Endothelial cell of umbilical vein (primary cell): Measurements from ENCODE around the gene CD164L2. TPM values are rescaled to one million over a fixed set of nuclear protein-coding genes. Genes with fewer than 3 reads are reported as not detected.

Experiments
- BruUV-seq: library from RNA; stranded (reverse); fragments of 400-500 nt; replicated peaks from 2 replicates; lab custom pipeline; 2021; lab: Mats Ljungman, UMichigan
- CTCF ChIA-PET: fragments of 300-600, 350-600 bp; sonication (Branson Sonifier 250); formaldehyde crosslinking; loops from one replicate; lab custom pipeline; 2021; ENCODE audit warnings: antibody characterized with exemption, inconsistent platforms; lab: Charles Lee
- POLR2A ChIA-PET: fragments of 300-600, 350-600 bp; sonication (Branson Sonifier 250); formaldehyde crosslinking; loops from one replicate; lab custom pipeline; 2021; ENCODE audit warnings: antibody characterized with exemption, inconsistent platforms; lab: Charles Lee
- DNase-seq: peaks from one replicate; pipeline ENCODE4 v3.0.0-alpha.2; 2011; ENCODE audit warnings: low read depth, low spot score
- FAIRE-seq: peaks from 2 replicates; lab custom pipeline; 2011; peaks lifted over from hg19 to GRCh38; lab: Jason Lieb, UNC
- H2AFZ ChIP-seq: 2 replicates; pipeline ENCODE4 v1.6.0; 2012; ENCODE audit warnings: low read depth, low read length, control low read depth, inconsistent platforms
- H3K27ac ChIP-seq: 2 replicates; pipeline ENCODE4 v1.5.1; 2011; ENCODE audit warnings: low read depth, mild to moderate bottlenecking, control low read depth, low read length, moderate library complexity; ENCODE audit not compliant: insufficient read depth
- H3K27me3 ChIP-seq, 2 experiments: 2 replicates each; pipeline versions ENCODE4 v1.6.0 to v1.6.1; 2011; ENCODE audit warnings: low read length in 2 of 2, mixed read lengths in 1 of 2; ENCODE audit not compliant: control insufficient read depth in 2 of 2, insufficient read depth in 2 of 2
- H3K36me3 ChIP-seq, 2 experiments: 2 replicates in 1 of 2; 3 replicates in 1 of 2; pipeline ENCODE4 v1.5.1; 2011; ENCODE audit warnings: low read length in 2 of 2, mild to moderate bottlenecking in 1 of 2, moderate library complexity in 1 of 2; ENCODE audit not compliant: control insufficient read depth in 2 of 2, insufficient read depth in 2 of 2; ENCODE audit errors: extremely low read depth in 1 of 2
- H3K4me1 ChIP-seq: 3 replicates; pipeline ENCODE4 v1.5.1; 2011; ENCODE audit warnings: mild to moderate bottlenecking, low read length; ENCODE audit not compliant: control insufficient read depth, insufficient read depth; ENCODE audit errors: extremely low read depth
- H3K4me2 ChIP-seq: 2 replicates; pipeline ENCODE4 v1.6.1; 2011; ENCODE audit warnings: low read length, control low read depth, mixed read lengths; ENCODE audit not compliant: insufficient read depth
- H3K4me3 ChIP-seq, 3 experiments: fragments of 200-600 bp in 1 of 3; sonication (generic), shearing (Covaris generic) in 1 of 3; replicated peaks in 1 of 3; 2 replicates each; pipeline ENCODE4 v1.5.1; 2011 to 2016; ENCODE audit warnings: control low read depth in 3 of 3, low read length in 3 of 3, mild to moderate bottlenecking in 2 of 3, inconsistent platforms in 1 of 3, low read depth in 1 of 3, moderate library complexity in 1 of 3; ENCODE audit not compliant: insufficient read depth in 1 of 3
- H3K79me2 ChIP-seq: 2 replicates; pipeline ENCODE4 v1.6.0; 2012; ENCODE audit warnings: low read length, inconsistent platforms; ENCODE audit not compliant: control insufficient read depth, insufficient read depth
- H3K9ac ChIP-seq: replicated peaks from 2 replicates; pipeline ENCODE3; 2011; ENCODE audit warnings: low read length, control low read depth; ENCODE audit not compliant: insufficient read depth; ENCODE audit errors: extremely low read depth
- H3K9me1 ChIP-seq: replicated peaks from 3 replicates; pipeline ENCODE4 v1.6.0; 2011; ENCODE audit warnings: mild to moderate bottlenecking, low read length; ENCODE audit not compliant: control insufficient read depth, insufficient read depth; ENCODE audit errors: extremely low read depth
- H3K9me3 ChIP-seq: replicated peaks from 2 replicates; pipeline ENCODE4 v1.5.1; 2012; ENCODE audit warnings: low read length, inconsistent platforms; ENCODE audit not compliant: control insufficient read depth, insufficient read depth
- H4K20me1 ChIP-seq: replicated peaks from 2 replicates; pipeline ENCODE3; 2011; ENCODE audit warnings: mild to moderate bottlenecking, low read length; ENCODE audit not compliant: control insufficient read depth, insufficient read depth; ENCODE audit errors: extremely low read depth
- FOS ChIP-seq: IDR thresholded peaks from 2 replicates; pipeline ENCODE4 v1.6.1; 2011; ENCODE audit warnings: mild to moderate bottlenecking, low read length, moderate library complexity, borderline replicate concordance; ENCODE audit not compliant: insufficient read depth
- GATA2 ChIP-seq: IDR thresholded peaks from 2 replicates; pipeline ENCODE4 v1.7.0; 2011; ENCODE audit warnings: low read depth, mild to moderate bottlenecking, moderate library complexity, mixed read lengths, low read length; ENCODE audit not compliant: insufficient read length, insufficient read depth
- JUN ChIP-seq: IDR thresholded peaks from 2 replicates; pipeline ENCODE4 v1.6.1; 2011; ENCODE audit warnings: borderline replicate concordance, low read depth; ENCODE audit not compliant: insufficient read length, insufficient read depth
- MYC ChIP-seq: IDR thresholded peaks from one replicate; pipeline ENCODE4 v1.6.1; 2011; ENCODE audit warnings: mild to moderate bottlenecking, low read depth, low read length
- POLR2A ChIP-seq: IDR thresholded peaks from 2 replicates; pipeline ENCODE4 v1.6.1; 2012; ENCODE audit warnings: low read depth, mild to moderate bottlenecking, control low read depth, low read length
- POLR2AphosphoS5 ChIP-seq: IDR thresholded peaks from 2 replicates; pipeline ENCODE4 v1.6.1; 2012; ENCODE audit warnings: low read depth, mild to moderate bottlenecking, control low read depth, low read length, moderate library complexity; ENCODE audit not compliant: insufficient read depth
- dilution Hi-C: fragments of 300-500 bp; cut with MboI; formaldehyde crosslinking; loops from one replicate; pipeline ENCODE4 v1.15.0; 2019; ENCODE audit warnings: low sequenced_read_pairs; ENCODE audit not compliant: extremely low pct_ligation_motif_present
- intact Hi-C: fragments of 100-400 bp; cut with micrococcal nuclease; formaldehyde crosslinking; loops from one replicate; pipeline ENCODE4 v1.10.0; 2022
- polyA plus RNA-seq, 4 experiments: library from polyadenylated mRNA; depleted of rRNA in 3 of 4; stranded (reverse) in 3 of 4; unstranded in 1 of 4; fragments of >200 nt; gene quantifications; 2 replicates each; pipeline versions ENCODE4 v1.2.1 to v1.2.3, GENCODE V29; 2011 to 2012; ENCODE audit warnings: missing spikeins in 1 of 4
- total RNA-seq: library from RNA; stranded (reverse); gene quantifications from 2 replicates; pipeline ENCODE4 v1.2.3, GENCODE V29; 2021
- TF ChIP-seq, protein P1 (sequence below), 2 donors: IDR thresholded peaks; 1 replicate in 1 of 2; 2 replicates in 1 of 2; pipeline ENCODE4 v1.5.1; 2011; ENCODE audit warnings: low read length in 2 of 2, mild to moderate bottlenecking in 2 of 2, moderate library complexity in 2 of 2, control low read depth in 1 of 2, inconsistent platforms in 1 of 2, low read depth in 1 of 2; ENCODE audit not compliant: insufficient read depth in 1 of 2; ENCODE audit errors: extremely low read depth in 1 of 2

Gene CD164L2
- total and polyA plus RNA-seq, 2 donors (not counting 3 experiments of a cell fraction or from before 2014, with no cell fraction given), result not detected

DNA sequence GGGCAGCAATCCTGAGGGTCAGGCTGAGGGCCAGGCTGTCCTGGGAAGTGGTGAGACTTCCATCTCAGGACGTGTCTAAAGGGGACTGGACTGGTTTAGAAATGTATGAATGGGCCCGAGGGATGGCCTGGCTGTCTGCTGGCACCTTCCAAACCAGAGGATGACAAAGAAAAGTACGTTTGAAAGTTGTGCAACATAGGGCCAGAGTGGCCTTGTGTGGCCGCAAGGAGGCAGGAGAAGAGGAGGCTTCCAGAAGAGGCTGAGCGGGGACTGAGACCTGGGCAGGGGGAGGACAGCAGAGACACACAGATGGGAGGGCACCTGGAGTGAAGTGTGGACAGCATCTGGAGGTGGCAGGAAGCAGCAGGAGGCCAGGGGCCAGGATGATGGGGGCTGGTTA lies 43.9 kb downstream of the CD164L2 start:
- no peak for DNase-seq
- no peaks in the 10 kb centered on the region for H3K9me3 ChIP-seq
- CTCF ChIA-PET, result interaction anchor here (1.5 to 1.6 kb wide), 2 partner anchors 12 to 56 kb away, joined by 3 read pairs; no protein-coding TSS in a partner anchor
- dilution Hi-C loops (no loop called here), intact Hi-C loops (no loop called here)
- no peaks in the 10 kb centered on the region for H3K27me3 ChIP-seq
- no peak overlapping the region for H3K27ac ChIP-seq
- POLR2A ChIA-PET, result no interaction called here
- no peaks in the 10 kb centered on the region for H4K20me1 ChIP-seq
- no peaks in the 10 kb centered on the region for H3K4me1 ChIP-seq
- TF ChIP-seq POLR2A (no peak), POLR2AphosphoS5 (no peak), FOS (no peak), MYC (no peak), JUN (no peak), GATA2 (no peak)
- TF ChIP-seq, protein P1, sequence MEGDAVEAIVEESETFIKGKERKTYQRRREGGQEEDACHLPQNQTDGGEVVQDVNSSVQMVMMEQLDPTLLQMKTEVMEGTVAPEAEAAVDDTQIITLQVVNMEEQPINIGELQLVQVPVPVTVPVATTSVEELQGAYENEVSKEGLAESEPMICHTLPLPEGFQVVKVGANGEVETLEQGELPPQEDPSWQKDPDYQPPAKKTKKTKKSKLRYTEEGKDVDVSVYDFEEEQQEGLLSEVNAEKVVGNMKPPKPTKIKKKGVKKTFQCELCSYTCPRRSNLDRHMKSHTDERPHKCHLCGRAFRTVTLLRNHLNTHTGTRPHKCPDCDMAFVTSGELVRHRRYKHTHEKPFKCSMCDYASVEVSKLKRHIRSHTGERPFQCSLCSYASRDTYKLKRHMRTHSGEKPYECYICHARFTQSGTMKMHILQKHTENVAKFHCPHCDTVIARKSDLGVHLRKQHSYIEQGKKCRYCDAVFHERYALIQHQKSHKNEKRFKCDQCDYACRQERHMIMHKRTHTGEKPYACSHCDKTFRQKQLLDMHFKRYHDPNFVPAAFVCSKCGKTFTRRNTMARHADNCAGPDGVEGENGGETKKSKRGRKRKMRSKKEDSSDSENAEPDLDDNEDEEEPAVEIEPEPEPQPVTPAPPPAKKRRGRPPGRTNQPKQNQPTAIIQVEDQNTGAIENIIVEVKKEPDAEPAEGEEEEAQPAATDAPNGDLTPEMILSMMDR (IDR thresholded peaks at IDR 0.05; ENCODE audit: extremely low read depth in 1 of 2, insufficient read depth in 1 of 2, low read depth in 1 of 2, low read length in 2 of 2), result no peak
- no peak overlapping the region for H3K4me2 ChIP-seq
- no TSS peak for BruUV-seq
- no peak for FAIRE-seq
- H3K9ac ChIP-seq, result no peak overlapping the region
- H3K4me3 ChIP-seq, result no peak overlapping the region
- no peaks in the 10 kb centered on the region for H3K79me2 ChIP-seq
- H3K36me3 ChIP-seq, result peaks cover 2 to 23% of the 10 kb centered on the region in 2 experiments
- H3K9me1 ChIP-seq, result no peaks in the 10 kb centered on the region
- H2AFZ ChIP-seq, result no peak overlapping the region
